Smooth muscle cell (in vitro differentiated cells): ENCODE measurements around the gene KCNC4. TPM values are rescaled to one million over a fixed set of nuclear protein-coding genes. Genes with fewer than 3 reads are reported as not detected.

Experiments used
- DNase-seq: peaks from one replicate; lab custom pipeline; 2025; ENCODE audit not compliant: unreplicated experiment; lab: John Stamatoyannopoulos, UW
- H2AFZ ChIP-seq: fragments of 200-600 bp; sonication (generic); 2 replicates; pipeline ENCODE4 v1.6.0; 2016; ENCODE audit warnings: antibody characterized with exemption, low read depth, mild to moderate bottlenecking
- H3F3A ChIP-seq: fragments of 200-600 bp; sonication (generic); 2 replicates; pipeline ENCODE4 v1.6.0; 2017; ENCODE audit warnings: antibody characterized with exemption, low read depth
- H3K27ac ChIP-seq: fragments of 200-600 bp; sonication (generic); 2 replicates; pipeline ENCODE4 v1.5.1; 2016; ENCODE audit warnings: low read depth, mild to moderate bottlenecking
- H3K27me3 ChIP-seq: fragments of 200-600 bp; sonication (generic); 2 replicates; pipeline ENCODE4 v1.6.1; 2016; ENCODE audit warnings: low read depth, mild to moderate bottlenecking
- H3K36me3 ChIP-seq: fragments of 200-600 bp; sonication (generic); 2 replicates; pipeline ENCODE4 v1.5.1; 2016; ENCODE audit warnings: low read depth
- H3K4me1 ChIP-seq: fragments of 200-600 bp; sonication (generic); 2 replicates; pipeline ENCODE4 v1.5.1; 2016; ENCODE audit warnings: low read depth
- H3K4me2 ChIP-seq: fragments of 200-600 bp; sonication (generic); 2 replicates; pipeline ENCODE4 v1.6.0; 2016; ENCODE audit warnings: mild to moderate bottlenecking
- H3K4me3 ChIP-seq: fragments of 200-600 bp; sonication (generic); 2 replicates; pipeline ENCODE4 v1.5.1; 2016; ENCODE audit warnings: mild to moderate bottlenecking
- H3K79me2 ChIP-seq: fragments of 200-600 bp; sonication (generic); 2 replicates; pipeline ENCODE4 v1.6.0; 2016; ENCODE audit warnings: low read depth, mild to moderate bottlenecking
- H3K9ac ChIP-seq: fragments of 200-600 bp; sonication (generic); 2 replicates; pipeline ENCODE4 v1.6.0; 2016; ENCODE audit warnings: low read depth
- H3K9me3 ChIP-seq: fragments of 200-600 bp; sonication (generic); replicated peaks from 2 replicates; pipeline ENCODE4 v1.5.1; 2016; ENCODE audit warnings: low read depth
- H4K20me1 ChIP-seq: fragments of 200-600 bp; sonication (generic); 2 replicates; pipeline ENCODE4 v1.6.0; 2016; ENCODE audit warnings: low read depth
- WGBS: methylation state at CpG from one replicate; pipeline ENCODE4 v1.1.7; 2016; ENCODE audit warnings: low lambda C conversion rate; 5-methylcytosine and 5-hydroxymethylcytosine counted together
- polyA plus RNA-seq: library from polyadenylated mRNA; unstranded; fragments of >200 nt; fragmentation: Nextera tagmentation; extraction: Ambion mirVana; gene quantifications from 2 replicates; pipeline ENCODE4 v1.2.1, GENCODE V29; 2016
- total RNA-seq: library from RNA; depleted of rRNA; stranded (reverse); fragments of >200 nt; gene quantifications from 2 replicates; pipeline ENCODE4 v1.2.3, GENCODE V29; 2014
- TF ChIP-seq, protein P1 (sequence below): fragments of 200-600 bp; sonication (generic); IDR thresholded peaks from 2 replicates; pipeline ENCODE4 v1.5.1; 2017; ENCODE audit warnings: borderline replicate concordance, mild to moderate bottlenecking, antibody characterized with exemption; ENCODE audit not compliant: insufficient read depth, poor library complexity, severe bottlenecking

KCNC4 gene
- total and polyA plus RNA-seq, 2 experiments from 2014 or later, result 2.0 to 6.0 TPM

DNA sequence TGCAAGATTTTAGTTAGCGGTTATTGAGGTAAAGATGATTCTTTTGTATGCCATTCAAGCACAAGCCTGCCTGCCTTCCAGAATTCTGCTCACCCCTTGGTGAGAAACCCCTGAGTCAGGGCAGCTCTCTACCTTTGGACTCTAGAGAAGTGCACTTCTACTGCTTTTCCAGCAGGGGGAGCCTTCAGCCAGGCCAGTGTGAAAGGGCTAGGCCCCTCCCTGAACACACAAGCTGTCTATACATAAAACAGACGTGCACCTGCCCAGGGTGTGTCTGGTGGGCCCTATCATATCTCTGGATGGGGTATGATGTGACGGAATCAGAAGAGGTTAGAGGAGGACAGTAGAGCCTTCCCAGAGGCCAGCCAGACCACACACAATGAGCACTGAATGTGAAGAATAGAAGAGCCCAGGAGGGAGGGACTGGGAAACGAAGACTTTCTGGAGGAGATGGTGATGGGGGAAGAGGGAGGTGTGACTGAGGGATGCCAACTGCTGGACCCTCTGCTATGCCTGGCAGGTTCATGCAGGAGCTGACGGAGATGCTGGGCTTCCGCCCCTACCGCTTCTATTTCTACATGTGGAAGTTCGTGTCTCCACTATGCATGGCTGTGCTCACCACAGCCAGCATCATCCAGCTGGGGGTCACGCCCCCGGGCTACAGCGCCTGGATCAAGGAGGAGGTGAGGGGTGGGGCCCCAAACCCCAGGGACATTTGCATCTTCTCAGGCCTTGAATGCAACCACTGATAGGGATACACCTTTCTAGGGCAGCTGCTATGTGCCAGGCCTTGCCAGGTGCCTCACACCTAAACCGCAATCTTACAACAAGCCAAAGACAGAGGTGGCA lies 13.0 kb upstream of the KCNC4 start:
- WGBS, result 66% methylated on average over 12 of the region's 12 CpGs
- no peak overlapping the region for H3K27ac ChIP-seq
- TF ChIP-seq, protein P1, sequence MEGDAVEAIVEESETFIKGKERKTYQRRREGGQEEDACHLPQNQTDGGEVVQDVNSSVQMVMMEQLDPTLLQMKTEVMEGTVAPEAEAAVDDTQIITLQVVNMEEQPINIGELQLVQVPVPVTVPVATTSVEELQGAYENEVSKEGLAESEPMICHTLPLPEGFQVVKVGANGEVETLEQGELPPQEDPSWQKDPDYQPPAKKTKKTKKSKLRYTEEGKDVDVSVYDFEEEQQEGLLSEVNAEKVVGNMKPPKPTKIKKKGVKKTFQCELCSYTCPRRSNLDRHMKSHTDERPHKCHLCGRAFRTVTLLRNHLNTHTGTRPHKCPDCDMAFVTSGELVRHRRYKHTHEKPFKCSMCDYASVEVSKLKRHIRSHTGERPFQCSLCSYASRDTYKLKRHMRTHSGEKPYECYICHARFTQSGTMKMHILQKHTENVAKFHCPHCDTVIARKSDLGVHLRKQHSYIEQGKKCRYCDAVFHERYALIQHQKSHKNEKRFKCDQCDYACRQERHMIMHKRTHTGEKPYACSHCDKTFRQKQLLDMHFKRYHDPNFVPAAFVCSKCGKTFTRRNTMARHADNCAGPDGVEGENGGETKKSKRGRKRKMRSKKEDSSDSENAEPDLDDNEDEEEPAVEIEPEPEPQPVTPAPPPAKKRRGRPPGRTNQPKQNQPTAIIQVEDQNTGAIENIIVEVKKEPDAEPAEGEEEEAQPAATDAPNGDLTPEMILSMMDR, result peak; percentile 85
- H3K27me3 ChIP-seq, result no peaks in the 10 kb centered on the region
- H3F3A ChIP-seq, result no peaks in the 10 kb centered on the region
- no peaks in the 10 kb centered on the region for H4K20me1 ChIP-seq
- H3K9ac ChIP-seq, result no peak overlapping the region
- no peaks in the 10 kb centered on the region for H3K9me3 ChIP-seq
- no peak overlapping the region for H3K4me2 ChIP-seq
- H3K4me3 ChIP-seq, result no peak overlapping the region
- no peak overlapping the region for H2AFZ ChIP-seq
- H3K36me3 ChIP-seq, result no peaks in the 10 kb centered on the region
- H3K79me2 ChIP-seq, result no peaks in the 10 kb centered on the region
- no peak for DNase-seq
- no peaks in the 10 kb centered on the region for H3K4me1 ChIP-seq

GRCh38 chr1:110197905-110198629 lies 12.0 kb upstream of the KCNC4 start:
- Histone ChIP-seq H4K20me1 (no peaks in the 10 kb centered on the region), H3K4me2 (no peak overlapping the region), H3F3A (no peaks in the 10 kb centered on the region), H3K79me2 (no peaks in the 10 kb centered on the region), H3K4me3 (no peak overlapping the region), H3K9me3 (no peaks in the 10 kb centered on the region), H3K9ac (no peak overlapping the region), H3K4me1 (no peaks in the 10 kb centered on the region), H3K27me3 (no peaks in the 10 kb centered on the region), H2AFZ (no peak overlapping the region), H3K27ac (no peak overlapping the region), H3K36me3 (no peaks in the 10 kb centered on the region)
- WGBS, result 96% methylated on average over 23 of the region's 23 CpGs
- no peak for DNase-seq
- TF ChIP-seq, protein P1, result no peak

- Histone ChIP-seq H3K4me1 (no peaks in the 10 kb centered on the region), H3K27me3 (no peaks in the 10 kb centered on the region), H3K4me3 (no peak overlapping the region), H3K4me2 (no peak overlapping the region), H3K9me3 (no peaks in the 10 kb centered on the region), H4K20me1 (no peaks in the 10 kb centered on the region), H2AFZ (no peak overlapping the region), H3K36me3 (no peaks in the 10 kb centered on the region), H3F3A (no peaks in the 10 kb centered on the region), H3K27ac (no peak overlapping the region), H3K79me2 (no peaks in the 10 kb centered on the region), H3K9ac (no peak overlapping the region)
- TF ChIP-seq, protein P1, result no peak
- 97% methylated on average over 2 of the region's 2 CpGs for WGBS
- DNase-seq, result no peak
These were observed 11.4 kb upstream of the KCNC4 start for GRCh38 chr1:110198746-110199145.
